NCI-H2107 (cell line): Measurements from ENCODE around the gene TAGLN3.
"Not testable (repeated sequence)": the region's sequence is repeated elsewhere in the genome, so short reads cannot be mapped to it uniquely, and the experiment has no call there.

ENCODE experiments used
- DNase-seq: peaks from one replicate; lab custom pipeline; 2025; lab: John Stamatoyannopoulos, UW

TAGLN3 gene

DNA sequence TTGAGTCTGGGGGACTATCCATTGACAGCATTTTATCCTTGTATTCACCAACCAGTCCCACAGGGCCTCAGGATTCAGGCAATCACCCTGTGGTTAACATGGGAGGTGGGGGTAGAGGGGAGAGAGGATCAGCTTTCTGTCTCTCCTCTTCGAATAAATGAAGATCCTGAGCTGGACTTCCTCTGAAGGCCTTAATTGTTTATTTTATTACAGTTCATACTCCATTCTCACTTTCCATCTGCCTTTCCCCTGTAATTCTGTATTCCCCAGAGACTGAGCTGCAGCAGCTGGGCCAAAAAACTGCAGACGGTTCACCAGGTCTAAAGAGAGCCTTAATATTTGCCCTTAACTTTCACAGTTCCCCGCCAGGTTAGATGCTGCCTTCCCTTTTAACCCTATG, 11.9 kb downstream of the TAGLN3 start:
- peak; percentile 73 for DNase-seq

DNA sequence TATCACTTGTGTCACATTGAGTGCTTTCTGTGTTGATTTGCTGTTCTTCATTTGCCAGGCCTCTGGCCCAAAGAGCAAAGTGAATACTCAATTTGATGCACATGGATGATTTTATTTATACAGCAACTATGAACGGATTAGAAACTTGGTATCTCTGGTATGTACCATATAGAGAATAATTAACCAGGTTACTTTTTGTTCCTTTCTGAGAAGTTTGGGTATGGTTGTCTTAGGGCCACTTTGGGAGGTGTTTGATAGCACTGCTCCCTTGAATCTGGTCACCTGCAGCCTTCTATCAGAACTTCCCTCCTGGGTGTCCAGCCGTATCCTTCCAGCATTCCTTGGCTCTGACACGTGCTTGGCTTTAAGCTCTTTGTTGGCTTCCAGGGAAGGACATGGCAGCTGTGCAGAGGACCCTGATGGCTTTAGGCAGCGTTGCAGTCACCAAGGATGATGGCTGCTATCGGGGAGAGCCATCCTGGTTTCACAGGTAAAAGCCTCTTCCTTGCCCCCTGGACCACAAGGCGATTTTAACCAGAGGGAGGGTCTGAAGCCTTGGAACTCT, 12.7 kb downstream of the TAGLN3 start:
- DNase-seq = no peak

DNA sequence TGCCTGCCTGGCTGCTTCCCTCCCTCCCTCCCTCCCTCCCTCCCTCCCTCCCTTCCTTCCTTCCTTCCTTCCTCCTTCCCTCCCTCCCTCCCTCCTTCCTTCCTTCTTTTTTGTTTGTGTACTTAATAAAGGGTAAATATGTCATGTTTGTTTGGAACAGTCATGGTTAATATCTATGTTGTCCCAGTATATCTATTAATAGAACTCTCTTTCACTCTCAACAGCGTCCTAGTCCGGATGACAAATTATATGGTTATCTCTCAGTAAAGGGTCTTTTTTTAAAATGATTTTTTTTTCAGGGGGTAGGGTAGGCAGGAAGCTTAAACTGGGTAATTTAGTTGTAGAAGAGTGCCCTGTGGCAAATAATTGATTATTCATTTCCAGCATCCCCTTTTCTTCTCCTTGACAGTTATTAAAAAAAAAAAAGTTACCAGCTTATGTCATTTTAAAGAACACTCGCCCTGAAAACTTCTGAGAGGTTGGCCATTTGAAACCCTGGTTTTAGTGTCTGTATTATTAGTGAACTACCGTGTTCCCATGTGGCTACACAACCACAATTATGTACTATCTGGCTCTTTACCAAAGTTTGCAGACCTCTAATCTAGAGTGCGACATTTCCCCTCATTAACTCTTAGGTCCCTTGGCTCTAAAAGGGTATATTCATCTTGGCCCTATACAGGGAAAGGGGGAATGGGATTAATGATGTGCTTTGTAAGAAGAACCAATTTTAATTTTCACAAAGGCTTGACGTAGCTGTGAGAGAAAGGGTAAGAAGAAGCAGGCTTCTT, 13.7 kb downstream of the TAGLN3 start:
- DNase-seq = no peak

DNA sequence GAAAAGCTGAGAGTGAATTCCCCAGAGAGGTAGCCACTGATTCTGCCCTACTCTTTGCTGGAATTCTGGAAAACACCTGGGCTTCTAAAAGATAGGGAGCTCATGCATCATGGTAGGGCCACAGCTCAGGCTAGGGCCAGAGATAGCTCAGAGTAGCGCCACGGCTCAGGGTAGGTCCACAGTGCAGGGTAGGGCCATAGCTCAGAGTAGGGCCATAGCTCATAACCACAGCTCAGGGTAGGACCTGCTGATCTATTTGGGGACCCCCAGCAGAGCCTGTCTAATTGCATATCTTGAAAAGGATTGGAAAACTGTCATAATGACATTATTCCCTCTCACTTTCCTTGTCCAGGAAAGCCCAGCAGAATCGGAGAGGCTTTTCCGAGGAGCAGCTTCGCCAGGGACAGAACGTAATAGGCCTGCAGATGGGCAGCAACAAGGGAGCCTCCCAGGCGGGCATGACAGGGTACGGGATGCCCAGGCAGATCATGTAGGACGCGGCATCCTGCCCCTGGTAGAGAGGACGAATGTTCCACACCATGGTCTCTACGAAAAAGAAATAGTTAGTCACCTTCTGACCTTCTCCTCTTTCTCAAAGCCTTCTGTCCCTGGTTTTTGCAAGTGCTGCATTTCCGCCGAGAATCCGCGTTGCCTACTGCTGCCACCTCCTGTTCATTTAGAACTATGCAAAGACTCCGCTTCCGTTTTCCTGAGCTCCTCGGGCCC, 14.5 kb downstream of the TAGLN3 start:
- peak; percentile 42 for DNase-seq

DNA sequence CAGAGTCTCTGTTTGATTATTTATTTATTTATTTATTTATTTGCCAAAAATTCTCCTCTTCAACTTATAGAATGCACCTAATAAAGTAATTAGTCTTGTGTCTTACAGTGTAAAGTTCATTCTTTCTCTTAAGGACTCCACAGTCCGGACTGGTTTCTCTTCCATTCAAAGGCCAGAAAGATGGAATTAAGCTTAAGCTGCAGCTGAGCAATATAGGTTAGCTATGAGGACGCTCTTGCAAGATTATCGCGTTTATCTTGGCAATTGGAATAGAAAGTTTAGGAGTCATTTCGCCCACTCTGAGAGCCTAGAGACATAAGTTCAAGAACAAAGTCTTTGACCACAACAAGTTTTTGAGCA, 15.0 kb downstream of the TAGLN3 start:
- DNase-seq = no peak

DNA sequence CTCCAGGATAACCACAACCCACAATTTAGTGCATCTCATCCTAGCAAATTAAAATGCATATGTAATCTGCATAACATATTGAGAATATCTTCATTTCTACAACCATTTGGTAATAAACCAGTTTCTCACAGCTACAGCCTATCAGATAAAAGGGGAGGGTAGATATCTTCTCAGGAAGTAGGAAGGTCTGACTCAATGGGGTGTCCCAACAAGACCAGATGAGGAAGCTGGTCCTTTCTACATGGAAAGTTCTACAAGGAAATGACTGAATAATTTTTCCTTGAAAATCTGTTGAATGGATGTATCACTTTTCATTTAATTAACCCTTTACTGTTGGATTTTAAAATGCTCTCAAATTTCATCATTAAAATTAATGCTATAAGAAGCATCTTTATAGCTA, 18.4 kb downstream of the TAGLN3 start:
- DNase-seq = no peak

DNA sequence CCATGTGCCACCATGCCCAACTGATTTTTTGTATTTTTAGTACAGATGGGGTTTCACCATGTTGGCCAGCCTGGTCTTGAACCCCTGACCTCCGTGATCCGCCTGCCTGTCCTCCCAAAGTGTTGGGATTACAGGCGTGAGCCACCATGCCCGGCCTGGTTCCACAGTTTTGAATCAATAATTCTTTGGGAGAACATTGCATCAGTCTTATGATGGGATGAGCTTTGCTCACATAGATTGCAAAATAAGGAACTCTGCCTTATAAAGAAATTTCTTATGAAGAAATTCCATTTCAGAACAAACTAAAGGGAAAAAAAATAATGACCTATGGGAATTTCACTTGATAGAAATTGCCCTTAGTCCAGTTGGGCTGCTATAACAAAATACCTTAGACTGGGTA, 20.0 kb downstream of the TAGLN3 start:
- no peak for DNase-seq

DNA sequence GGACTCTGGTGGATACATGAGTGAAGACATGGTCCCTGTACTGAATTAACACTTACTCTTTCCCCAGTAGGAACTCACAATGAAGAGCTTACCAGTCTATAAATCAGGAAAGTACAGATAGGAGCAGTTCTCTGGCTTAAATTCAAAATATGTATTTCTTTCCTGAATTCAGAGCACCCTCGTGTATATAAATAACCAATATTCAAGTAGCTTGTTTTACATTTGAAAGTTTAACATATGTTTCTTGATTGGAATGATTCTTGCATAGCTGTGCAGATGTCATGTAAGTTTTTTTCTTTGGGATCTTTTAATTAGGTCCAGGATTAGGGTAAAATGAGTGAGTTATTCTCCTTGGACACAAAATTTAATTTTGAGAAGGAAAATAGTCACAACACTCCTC, 21.0 kb downstream of the TAGLN3 start:
- no peak for DNase-seq

DNA sequence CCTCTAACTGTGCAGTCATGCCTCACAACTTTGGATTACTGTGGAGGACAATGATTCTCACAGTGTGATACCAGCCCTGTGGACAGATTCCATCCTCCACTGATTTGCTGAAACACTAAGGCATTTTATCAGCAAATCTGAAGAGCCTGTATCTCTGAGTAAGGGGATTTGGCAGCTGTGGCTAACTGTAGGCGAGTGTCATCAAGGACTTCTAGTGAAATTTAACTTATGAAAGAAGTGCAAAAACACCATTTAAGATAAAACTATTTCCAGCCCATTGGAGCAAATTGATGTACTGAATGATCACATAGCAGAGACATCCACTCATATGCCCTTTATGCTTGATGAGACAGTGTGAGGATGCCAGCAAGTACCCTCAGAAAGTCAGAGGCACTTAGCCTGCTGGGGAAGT, 22.0 kb downstream of the TAGLN3 start:
- no peak for DNase-seq

DNA sequence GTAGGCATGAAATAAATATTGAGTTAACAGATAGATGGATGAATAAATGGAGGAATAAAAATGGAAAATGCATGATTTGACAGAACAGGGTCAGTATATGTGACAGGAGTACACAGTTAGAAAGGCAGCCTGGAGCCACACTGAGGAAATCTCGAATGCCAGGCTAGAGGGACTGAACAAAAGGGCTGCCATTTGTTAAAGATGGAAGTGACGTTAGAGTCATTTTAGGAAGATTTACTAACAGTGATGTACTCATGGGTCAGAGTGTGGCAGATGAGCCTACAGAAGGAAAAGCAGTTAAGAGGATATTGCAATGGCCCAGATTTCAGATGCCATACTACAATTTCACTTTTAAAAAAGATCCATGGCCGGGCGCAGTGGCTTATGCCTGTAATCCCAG, 28.4 kb downstream of the TAGLN3 start:
- no peak for DNase-seq

DNA sequence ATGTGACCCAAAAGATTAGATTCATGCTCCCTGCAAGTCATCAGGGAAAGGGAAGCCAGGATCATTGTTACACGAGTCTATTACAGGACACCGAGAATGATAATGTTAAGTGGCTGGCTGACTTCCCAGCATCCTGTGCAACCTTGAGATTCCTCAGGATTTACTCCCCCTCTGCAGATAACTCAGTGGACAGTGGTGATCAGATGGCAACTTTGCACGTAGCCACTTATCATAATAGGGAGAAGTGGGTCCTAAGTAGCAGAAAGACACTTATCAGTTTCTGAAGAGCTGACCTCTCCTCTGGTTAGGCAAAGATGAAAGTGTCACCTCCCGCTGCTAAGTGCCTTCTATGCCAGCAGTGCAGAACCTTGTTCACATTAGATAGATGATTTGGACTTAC, 29.1 kb downstream of the TAGLN3 start:
- no peak for DNase-seq

DNA sequence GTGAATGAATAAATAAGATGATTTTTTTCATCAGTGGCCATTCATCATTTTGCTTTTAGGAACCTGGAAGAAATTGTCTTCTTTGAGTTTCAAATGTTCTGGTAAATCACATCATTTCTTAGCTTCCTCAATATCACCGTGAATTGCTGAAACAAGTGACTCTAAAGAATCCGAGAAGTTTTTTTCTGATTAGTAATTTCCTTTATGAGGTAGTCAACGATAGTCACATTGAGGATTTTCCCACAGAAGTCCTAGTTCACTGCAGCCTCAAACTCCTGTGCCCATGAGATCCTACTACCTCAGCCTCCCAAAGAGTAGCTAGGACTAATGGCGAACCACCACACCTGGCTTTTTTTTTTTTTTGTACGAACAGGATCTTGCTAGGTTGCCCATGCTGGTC, 32.2 kb downstream of the TAGLN3 start:
- no peak for DNase-seq

DNA sequence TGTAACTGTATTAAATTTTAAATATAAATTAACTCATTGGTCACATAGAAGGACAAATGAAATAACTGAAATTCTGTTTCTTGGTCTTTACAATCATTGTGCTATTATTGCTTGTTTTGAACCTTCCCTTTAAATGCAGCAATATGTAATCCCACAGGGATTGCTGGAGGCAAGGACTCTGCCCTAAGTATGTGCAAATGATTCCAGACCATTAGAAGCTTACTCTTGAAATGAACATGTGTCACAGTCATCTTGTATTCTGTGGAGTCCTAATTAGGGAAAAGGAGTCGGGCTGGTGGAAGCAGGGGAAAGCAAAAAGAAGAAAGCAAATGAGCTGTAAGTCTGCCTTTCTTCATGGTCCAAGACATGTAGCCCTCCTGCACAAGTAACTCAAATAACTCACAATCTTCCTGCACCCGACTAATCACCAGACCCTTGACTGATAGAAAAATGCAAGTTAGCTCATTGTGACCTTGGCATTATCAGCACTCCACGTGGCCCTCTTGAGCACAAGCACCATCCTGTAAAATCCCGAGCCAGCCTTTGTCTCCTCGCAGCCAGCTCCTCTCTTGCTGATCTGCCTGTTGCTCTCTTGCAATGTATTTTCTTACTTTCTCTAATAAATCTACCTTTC, 33.5 kb downstream of the TAGLN3 start:
- no peak for DNase-seq

DNA sequence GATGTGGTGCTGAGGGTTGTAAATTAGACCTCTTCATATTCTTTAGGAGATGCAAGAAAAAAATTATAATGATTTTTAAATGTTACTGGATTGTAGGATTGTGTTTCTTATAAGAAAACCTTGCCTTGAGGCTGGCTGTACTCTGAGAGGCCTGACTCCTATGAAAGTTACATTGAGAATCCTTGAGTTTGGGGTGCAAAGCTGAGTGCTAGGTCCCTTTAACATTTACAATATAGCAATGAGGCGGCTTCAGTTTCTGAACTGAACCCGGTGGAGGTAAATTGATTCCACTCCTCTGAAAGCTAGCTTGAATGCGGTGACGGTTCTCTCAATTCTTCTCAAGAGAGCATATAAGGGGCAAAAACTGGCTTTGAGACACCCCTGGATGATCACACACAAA, 35.7 kb downstream of the TAGLN3 start, which contains the start of gene TMPRSS7:
Gene TMPRSS7 (plus strand): TSS at position 301 of the 400 bp plus-strand sequence. CDS start 110 bp downstream, outside the sequence.
- DNase-seq = no peak

DNA sequence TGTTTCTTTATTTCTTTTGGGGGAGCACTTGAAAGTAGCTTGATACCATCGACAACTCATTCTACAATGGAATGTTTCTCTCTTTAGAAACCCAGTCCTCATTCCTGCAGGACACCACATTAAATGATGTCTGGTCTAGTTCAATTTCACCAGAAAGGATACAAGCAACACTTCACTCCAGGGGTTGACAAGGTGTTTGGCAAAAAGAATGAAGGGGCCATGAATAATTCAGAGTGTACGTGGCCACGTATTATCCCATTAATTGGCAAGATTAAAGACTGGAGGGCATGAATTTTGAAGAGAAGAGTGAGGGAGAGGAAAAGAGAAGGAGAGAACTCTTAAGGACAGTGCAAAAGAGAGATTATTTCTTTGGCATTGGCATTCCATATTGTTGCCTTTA, 36.5 kb downstream of the TAGLN3 start:
- DNase-seq = no peak

DNA sequence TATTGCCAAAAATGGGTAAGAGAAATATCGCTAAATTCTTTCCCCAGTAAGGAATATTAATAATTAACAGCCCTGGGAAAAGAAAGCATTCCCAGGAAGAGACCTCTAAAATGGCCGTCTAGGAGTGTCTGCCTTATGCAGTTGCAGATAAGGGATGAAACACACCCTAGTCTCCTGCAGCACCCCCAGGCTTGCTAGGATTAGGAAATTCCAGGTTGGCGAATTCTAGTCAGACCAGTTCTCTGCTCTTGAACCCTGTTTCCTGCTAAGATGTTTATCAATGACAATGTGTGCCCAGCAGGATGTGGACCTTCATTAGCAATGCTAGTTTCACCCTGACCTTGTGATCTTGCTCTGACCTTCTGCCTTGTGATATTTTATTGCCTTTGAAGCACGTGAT, 38.5 kb downstream of the TAGLN3 start:
- not testable (repeated sequence) for DNase-seq

DNA sequence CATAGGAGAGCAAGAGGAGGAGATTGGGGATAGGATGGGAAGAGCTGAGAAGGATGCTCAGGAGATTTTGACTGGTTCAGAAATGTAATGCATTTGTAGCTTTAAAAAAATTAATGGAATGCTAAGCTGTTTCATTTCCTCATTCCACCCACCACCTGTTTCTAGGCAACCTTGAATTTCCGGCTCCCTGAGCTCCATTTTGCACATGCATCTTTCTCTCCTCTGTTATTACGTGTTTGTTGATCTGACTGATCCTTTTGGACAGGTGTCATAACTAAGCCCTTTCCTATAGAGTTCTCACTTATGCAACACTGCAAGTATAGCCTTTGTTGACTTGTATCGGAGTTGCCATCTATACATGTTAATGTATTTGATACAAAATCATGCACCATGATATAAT, 40.1 kb downstream of the TAGLN3 start:
- DNase-seq = no peak

DNA sequence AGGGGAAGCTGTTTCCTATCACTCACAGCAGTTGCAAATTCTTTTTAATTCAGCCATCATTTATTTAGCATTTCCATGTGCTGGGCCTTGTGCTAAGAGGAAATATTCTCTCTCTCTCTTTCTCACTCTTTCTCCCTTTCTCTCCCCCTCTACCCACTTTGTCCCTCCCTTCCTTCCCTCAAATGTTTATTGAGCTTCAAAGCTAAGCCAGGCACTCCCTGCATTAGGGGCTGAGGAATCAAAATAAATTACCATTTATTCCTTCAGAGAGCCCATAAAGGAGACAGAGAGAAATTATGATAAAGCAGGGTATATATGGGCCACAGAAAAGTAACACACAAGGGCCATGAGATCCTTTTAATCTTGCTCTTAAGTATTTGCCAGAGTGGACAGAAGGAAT, 42.6 kb downstream of the TAGLN3 start:
- no peak for DNase-seq

DNA sequence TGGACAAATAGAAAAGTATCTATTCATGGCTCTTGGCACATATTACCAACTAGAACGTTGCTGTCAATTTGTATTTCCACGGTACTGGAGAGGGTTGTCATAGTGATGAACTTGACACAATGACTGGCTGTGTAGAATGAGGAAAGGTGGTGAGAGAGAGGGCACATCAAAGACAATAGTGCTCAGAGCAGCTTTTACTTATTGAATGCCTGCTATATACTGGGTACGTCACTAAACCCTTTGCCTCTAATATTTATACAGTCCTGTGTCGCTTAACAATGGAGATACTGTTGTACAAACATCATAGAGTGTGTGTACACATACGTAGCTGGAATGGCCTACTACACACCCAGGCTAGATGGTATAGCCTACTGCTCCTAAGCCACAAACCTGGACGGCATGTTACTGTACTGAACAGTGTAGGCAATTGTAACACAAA, 44.1 kb downstream of the TAGLN3 start:
- peak; percentile 93 for DNase-seq

DNA sequence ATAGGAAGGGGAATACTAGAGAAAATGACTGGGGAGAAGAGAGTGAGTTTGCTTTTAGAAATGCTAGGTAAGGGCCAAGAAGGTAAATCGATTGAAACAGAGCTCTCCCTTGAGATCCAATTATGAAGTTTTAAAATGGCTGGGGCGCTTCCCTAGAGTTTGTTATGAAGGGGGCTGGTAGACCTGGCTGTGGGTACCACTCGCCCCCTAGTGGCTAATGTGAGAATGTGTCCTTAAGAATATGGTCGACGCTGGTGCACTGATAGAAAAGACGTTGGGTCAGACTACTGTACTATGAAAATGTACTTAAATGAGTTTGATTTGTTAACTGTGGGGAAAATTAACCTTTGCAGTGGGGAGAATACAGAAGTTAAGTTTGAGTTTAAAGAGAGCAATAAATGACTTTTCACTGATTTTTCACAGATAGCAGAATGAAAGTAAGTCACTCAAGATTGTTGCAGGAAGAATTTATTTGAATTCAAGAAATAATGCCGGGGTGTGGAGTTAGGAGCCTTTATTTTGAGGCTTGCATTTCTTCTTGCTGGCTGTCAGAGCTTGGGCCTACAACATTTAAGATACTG, 45.0 kb downstream of the TAGLN3 start:
- DNase-seq = peak; percentile 94

DNA sequence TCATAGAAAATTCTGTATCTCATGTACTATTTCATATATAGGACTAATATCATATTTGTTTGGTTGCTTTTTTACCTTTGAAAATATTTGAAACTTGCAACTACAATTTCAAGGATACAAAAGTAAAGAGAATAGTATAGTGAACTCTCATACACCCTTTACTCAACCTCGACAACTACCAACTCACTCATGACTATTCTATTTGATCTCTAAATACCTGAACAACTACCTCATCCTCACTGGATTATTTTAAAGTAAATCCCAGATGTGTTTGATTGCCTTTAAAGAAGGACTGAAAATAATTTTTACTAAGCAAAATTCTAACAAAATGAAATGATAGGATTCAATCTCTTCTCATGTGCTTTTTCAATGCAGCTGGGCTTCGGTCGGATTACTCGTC, 47.9 kb downstream of the TAGLN3 start:
- no peak for DNase-seq

DNA sequence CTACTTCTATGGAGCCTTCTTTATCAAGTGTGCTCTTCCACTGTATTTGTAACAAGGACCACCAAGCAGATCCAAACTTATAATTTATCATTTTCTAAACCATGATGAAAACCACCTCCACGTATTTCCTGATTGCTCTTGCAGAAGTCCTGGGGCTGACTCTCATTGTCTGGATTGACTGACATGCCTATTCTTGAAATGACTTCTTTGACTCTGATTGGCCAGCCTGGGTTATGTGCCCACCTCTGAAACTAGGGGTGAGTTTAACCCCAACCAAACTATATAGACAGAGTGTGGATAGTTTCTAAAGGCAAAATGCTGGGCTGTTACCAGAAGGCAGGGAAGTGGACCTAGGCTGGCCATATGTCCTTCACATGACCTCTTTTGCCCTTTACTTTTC, 48.5 kb downstream of the TAGLN3 start:
- DNase-seq = no peak
